Activated naive CD4-positive, alpha-beta T cell treated with anti-CD3 and anti-CD28 coated beads, Interleukin-2, amount 50 U/mL, for 24 hours (primary cell): ENCODE data around the gene NUMB.

Source experiments
- H3K27ac Mint-ChIP-seq: one replicate; pipeline ENCODE4 v1.8.0; 2021; ENCODE audit warnings: mild to moderate bottlenecking, mixed read lengths
- H3K27me3 Mint-ChIP-seq: one replicate; pipeline ENCODE4 v1.8.0; 2021; ENCODE audit warnings: mixed read lengths
- H3K36me3 Mint-ChIP-seq: one replicate; pipeline ENCODE4 v1.8.0; 2021; ENCODE audit warnings: mixed read lengths
- H3K4me1 Mint-ChIP-seq: one replicate; pipeline ENCODE4 v1.8.0; 2021; ENCODE audit warnings: mixed read lengths
- H3K4me3 Mint-ChIP-seq: one replicate; pipeline ENCODE4 v1.8.0; 2021; ENCODE audit warnings: mild to moderate bottlenecking, mixed read lengths
- H3K9me3 Mint-ChIP-seq: one replicate; pipeline ENCODE4 v1.8.0; 2021; ENCODE audit warnings: mixed read lengths

Gene NUMB

GRCh38 chr14:73259837-73260236, 198.5 kb downstream of the NUMB start:
- no peak overlapping the region for H3K4me3 Mint-ChIP-seq
- no peaks in the 10 kb centered on the region for H3K27me3 Mint-ChIP-seq
- no peaks in the 10 kb centered on the region for H3K4me1 Mint-ChIP-seq
- H3K9me3 Mint-ChIP-seq, result no peaks in the 10 kb centered on the region
- no peak overlapping the region for H3K27ac Mint-ChIP-seq
- H3K36me3 Mint-ChIP-seq, result no peaks in the 10 kb centered on the region

GRCh38 chr14:73258845-73259611, 199.3 kb downstream of the NUMB start:
- H3K36me3 Mint-ChIP-seq, result no peaks in the 10 kb centered on the region
- H3K4me3 Mint-ChIP-seq, result no peak overlapping the region
- H3K9me3 Mint-ChIP-seq, result no peaks in the 10 kb centered on the region

GRCh38 chr14:73258076-73258475, 200.3 kb downstream of the NUMB start:
- no peaks in the 10 kb centered on the region for H3K4me1 Mint-ChIP-seq

More at GRCh38 chr14:73258845-73259611, 199.3 kb downstream of the NUMB start:
- Mint-ChIP-seq H3K27ac (no peak overlapping the region), H3K4me1 (no peaks in the 10 kb centered on the region), H3K27me3 (no peaks in the 10 kb centered on the region)

GRCh38 chr14:73255693-73256225, 202.6 kb downstream of the NUMB start:
- Mint-ChIP-seq H3K4me1 (no peaks in the 10 kb centered on the region), H3K27ac (no peak overlapping the region), H3K4me3 (no peak overlapping the region), H3K27me3 (no peaks in the 10 kb centered on the region), H3K36me3 (no peaks in the 10 kb centered on the region), H3K9me3 (no peaks in the 10 kb centered on the region)

More at GRCh38 chr14:73258076-73258475, 200.3 kb downstream of the NUMB start:
- Mint-ChIP-seq H3K9me3 (no peaks in the 10 kb centered on the region), H3K36me3 (no peaks in the 10 kb centered on the region), H3K27ac (no peak overlapping the region), H3K27me3 (no peaks in the 10 kb centered on the region), H3K4me3 (no peak overlapping the region)

- Mint-ChIP-seq H3K27ac (no peak overlapping the region), H3K4me3 (no peak overlapping the region), H3K27me3 (no peaks in the 10 kb centered on the region), H3K9me3 (no peaks in the 10 kb centered on the region), H3K4me1 (no peaks in the 10 kb centered on the region), H3K36me3 (no peaks in the 10 kb centered on the region)
Observed at GRCh38 chr14:73255005-73255400, 203.3 kb downstream of the NUMB start.

GRCh38 chr14:73254247-73255004, 203.9 kb downstream of the NUMB start:
- no peaks in the 10 kb centered on the region for H3K36me3 Mint-ChIP-seq
- H3K27me3 Mint-ChIP-seq, result no peaks in the 10 kb centered on the region
- no peak overlapping the region for H3K4me3 Mint-ChIP-seq
- H3K27ac Mint-ChIP-seq, result no peak overlapping the region
- no peaks in the 10 kb centered on the region for H3K9me3 Mint-ChIP-seq
- H3K4me1 Mint-ChIP-seq, result no peaks in the 10 kb centered on the region

- Mint-ChIP-seq H3K4me1 (no peaks in the 10 kb centered on the region), H3K9me3 (no peaks in the 10 kb centered on the region), H3K36me3 (no peaks in the 10 kb centered on the region), H3K27me3 (no peaks in the 10 kb centered on the region), H3K4me3 (no peak overlapping the region), H3K27ac (no peak overlapping the region)
Observed at GRCh38 chr14:73253721-73254120, 204.6 kb downstream of the NUMB start.

- H3K27ac Mint-ChIP-seq, result no peak overlapping the region
- H3K36me3 Mint-ChIP-seq, result no peaks in the 10 kb centered on the region
- no peak overlapping the region for H3K4me3 Mint-ChIP-seq
- H3K4me1 Mint-ChIP-seq, result no peaks in the 10 kb centered on the region
- H3K27me3 Mint-ChIP-seq, result no peaks in the 10 kb centered on the region
- no peaks in the 10 kb centered on the region for H3K9me3 Mint-ChIP-seq
Observed at GRCh38 chr14:73253323-73253610, 205.1 kb downstream of the NUMB start.

- H3K27ac Mint-ChIP-seq, result no peak overlapping the region
- no peaks in the 10 kb centered on the region for H3K36me3 Mint-ChIP-seq
- no peaks in the 10 kb centered on the region for H3K27me3 Mint-ChIP-seq
- H3K4me3 Mint-ChIP-seq, result no peak overlapping the region
- H3K9me3 Mint-ChIP-seq, result no peaks in the 10 kb centered on the region
- no peaks in the 10 kb centered on the region for H3K4me1 Mint-ChIP-seq
Observed at GRCh38 chr14:73252491-73253322, 205.6 kb downstream of the NUMB start.

- H3K4me1 Mint-ChIP-seq, result peaks cover 9% of the 10 kb centered on the region
- no peaks in the 10 kb centered on the region for H3K36me3 Mint-ChIP-seq
- H3K27me3 Mint-ChIP-seq, result peaks cover 2% of the 10 kb centered on the region
- no peak overlapping the region for H3K27ac Mint-ChIP-seq
- no peak overlapping the region for H3K4me3 Mint-ChIP-seq
- H3K9me3 Mint-ChIP-seq, result no peaks in the 10 kb centered on the region
Observed at GRCh38 chr14:73251516-73252215, 206.7 kb downstream of the NUMB start.

- Mint-ChIP-seq H3K4me1 (peaks cover 13% of the 10 kb centered on the region), H3K36me3 (no peaks in the 10 kb centered on the region), H3K9me3 (no peaks in the 10 kb centered on the region), H3K4me3 (no peak overlapping the region), H3K27ac (no peak overlapping the region), H3K27me3 (peaks cover 2% of the 10 kb centered on the region)
Observed at GRCh38 chr14:73250781-73251500, 207.4 kb downstream of the NUMB start.

- Mint-ChIP-seq H3K27me3 (peaks cover 2% of the 10 kb centered on the region), H3K36me3 (no peaks in the 10 kb centered on the region), H3K27ac (no peak overlapping the region), H3K4me1 (peaks cover 13% of the 10 kb centered on the region), H3K4me3 (no peak overlapping the region), H3K9me3 (no peaks in the 10 kb centered on the region)
Observed at GRCh38 chr14:73250317-73250713, 208.0 kb downstream of the NUMB start.

- Mint-ChIP-seq H3K4me3 (no peak overlapping the region), H3K4me1 (peaks cover 17% of the 10 kb centered on the region), H3K36me3 (no peaks in the 10 kb centered on the region), H3K27ac (no peak overlapping the region), H3K27me3 (peaks cover 5% of the 10 kb centered on the region), H3K9me3 (no peaks in the 10 kb centered on the region)
Observed at GRCh38 chr14:73249564-73250316, 208.6 kb downstream of the NUMB start.

- Mint-ChIP-seq H3K4me3 (no peak overlapping the region), H3K4me1 (peaks cover 17% of the 10 kb centered on the region), H3K9me3 (no peaks in the 10 kb centered on the region)
Observed at GRCh38 chr14:73249108-73249507, 209.2 kb downstream of the NUMB start.

More at GRCh38 chr14:73249108-73249507, 209.2 kb downstream of the NUMB start:
- peaks cover 6% of the 10 kb centered on the region for H3K27me3 Mint-ChIP-seq
- no peaks in the 10 kb centered on the region for H3K36me3 Mint-ChIP-seq
- H3K27ac Mint-ChIP-seq, result no peak overlapping the region
